GM10847 (cell line): ENCODE data around the gene GCKR.

Experiments
- POLR2A ChIP-seq: IDR thresholded peaks from 2 replicates; pipeline ENCODE4 v1.6.1; 2011; ENCODE audit not compliant: insufficient read length; ENCODE audit errors: extremely low read depth

Gene GCKR

DNA sequence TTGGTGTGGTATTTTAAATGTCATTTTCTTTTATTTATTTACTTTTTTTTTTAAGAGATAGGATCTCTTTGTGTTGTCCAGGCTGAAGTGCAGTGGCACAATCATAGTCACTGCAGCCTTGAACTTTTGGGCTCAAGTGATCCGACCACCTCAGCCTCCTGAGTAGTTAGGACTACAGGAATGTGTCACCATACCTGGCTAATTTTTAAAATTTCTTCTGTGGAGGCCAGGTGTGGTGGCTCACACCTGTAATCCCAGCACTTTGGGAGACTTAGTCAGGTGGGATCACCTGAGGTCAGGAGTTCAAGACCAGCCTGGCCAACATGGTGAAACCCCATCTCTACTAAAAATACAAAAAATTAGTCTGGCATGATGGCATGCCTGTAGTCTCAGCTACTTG lies 52.7 kb downstream of the GCKR start:
- TF ChIP-seq POLR2A = no peak

DNA sequence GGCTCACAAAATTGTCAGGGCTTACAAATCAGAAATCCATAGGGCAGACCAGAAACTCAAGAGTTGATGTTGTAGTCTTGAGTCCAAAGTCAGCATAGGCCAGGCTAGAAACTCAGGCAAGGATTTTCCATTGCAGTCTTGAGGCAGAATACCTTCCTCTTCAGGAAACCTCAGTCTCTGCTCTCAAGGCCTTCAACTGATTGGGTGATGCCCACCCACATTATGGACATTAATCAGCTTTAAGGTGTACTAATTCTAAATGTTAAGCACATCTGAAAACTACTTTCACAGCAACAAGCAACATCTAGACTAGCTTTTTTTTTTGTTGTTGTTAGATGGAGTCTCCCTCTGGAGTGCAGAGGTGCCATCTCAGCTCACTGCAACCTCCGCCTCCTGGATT lies 54.9 kb downstream of the GCKR start:
- no peak for TF ChIP-seq POLR2A

GRCh38 chr2:27552941-27553340 lies 56.3 kb downstream of the GCKR start:
- TF ChIP-seq POLR2A = no peak

DNA sequence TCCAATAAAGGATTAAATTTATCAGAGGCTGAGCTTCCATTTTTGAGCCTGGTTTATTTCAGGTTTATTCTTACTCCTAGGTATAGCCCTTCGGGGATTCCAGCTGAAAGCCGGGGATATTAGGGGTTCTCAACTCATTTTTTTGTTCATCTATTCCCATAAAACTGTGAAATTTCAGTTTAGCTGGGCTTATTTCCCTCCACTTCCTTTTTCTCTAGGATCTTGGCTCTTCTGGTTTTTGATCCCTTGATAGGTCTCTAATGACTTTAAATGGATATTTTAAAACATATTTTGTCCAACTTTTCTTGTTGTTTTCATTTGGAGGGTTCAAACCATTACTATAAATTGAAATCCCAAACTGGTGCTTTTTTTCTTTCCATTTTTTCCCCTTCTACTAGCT lies 62.6 kb downstream of the GCKR start:
- TF ChIP-seq POLR2A = no peak

DNA sequence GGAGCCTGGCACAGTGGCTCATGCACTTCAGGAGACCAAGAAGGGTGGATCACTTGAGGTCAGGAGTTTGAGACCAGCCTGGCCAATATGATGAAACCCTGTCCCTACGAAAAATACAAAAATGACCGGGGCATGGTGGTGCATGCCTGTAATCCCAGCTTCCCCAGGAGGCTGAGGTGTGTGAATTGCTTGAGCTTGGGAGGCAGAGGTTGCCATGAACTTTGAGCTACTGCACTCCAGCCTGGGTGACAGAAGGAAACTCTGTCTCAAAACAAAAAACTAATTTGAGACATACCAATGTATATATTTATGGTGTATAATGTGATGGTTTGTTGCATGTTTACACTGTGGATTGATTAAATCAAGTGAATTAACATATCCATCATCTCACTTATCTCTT lies 64.4 kb downstream of the GCKR start:
- no peak for TF ChIP-seq POLR2A

- no peak for TF ChIP-seq POLR2A
These were observed 70.0 kb downstream of the GCKR start for GRCh38 chr2:27566628-27567027.

GRCh38 chr2:27569398-27569797 lies 72.8 kb downstream of the GCKR start:
- TF ChIP-seq POLR2A = no peak

DNA sequence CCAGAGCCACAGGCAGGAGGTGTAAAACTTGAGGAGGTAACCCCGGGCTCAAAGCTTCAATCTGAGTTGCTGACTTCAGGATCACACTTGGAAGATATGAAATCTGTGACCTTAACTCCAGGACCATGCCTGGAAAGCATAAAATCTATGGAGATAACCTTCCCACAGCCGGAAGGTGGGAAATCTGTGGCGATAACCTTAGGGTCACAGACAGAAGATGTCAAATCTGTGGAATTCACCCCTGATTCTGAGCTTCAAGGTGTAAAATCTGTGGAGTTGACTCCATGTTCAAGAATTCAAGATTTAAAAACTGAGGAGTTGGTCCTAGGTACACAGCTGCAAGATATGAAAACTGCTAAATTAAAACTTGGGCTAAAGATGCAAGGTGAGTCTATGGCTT lies 74.6 kb downstream of the GCKR start:
- no peak for TF ChIP-seq POLR2A

DNA sequence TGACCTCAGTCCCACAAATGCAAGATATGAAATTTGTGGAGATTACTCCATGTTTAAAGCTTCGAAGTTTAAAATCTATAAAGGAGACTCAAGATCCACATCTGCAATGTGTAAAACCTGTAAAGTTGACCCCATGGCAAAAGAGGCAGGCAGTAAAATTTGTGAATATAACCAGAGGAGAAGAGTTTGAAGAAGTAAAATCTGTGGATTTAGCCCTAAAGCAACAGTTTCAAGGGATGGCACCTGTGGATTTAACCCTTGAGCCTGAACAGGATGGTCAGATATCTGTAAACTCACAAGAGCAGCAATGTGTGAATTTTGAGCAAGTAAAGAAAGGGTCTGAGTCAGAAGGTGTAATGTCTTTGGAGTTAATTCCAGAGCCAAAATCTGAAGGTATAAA lies 75.0 kb downstream of the GCKR start:
- no peak for TF ChIP-seq POLR2A

DNA sequence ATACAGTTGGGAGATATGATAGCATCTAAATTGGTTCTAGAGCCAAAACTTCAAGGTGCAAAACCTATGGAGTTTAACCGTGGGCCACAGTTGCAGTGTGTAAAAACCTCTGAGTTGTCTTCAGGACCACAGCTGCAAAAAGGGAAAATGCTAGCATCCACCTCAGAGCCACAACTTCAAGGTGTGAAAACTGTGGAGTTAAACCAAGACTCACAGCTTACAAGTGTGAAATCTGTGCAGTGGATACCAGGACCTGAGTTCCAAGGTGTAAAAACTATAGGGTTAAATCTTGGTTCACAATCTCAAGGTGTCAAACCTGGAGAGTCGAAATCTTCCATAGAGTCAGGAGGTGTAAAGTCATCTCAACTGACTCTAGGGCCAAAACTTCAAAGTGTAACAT lies 75.8 kb downstream of the GCKR start:
- TF ChIP-seq POLR2A = no peak

DNA sequence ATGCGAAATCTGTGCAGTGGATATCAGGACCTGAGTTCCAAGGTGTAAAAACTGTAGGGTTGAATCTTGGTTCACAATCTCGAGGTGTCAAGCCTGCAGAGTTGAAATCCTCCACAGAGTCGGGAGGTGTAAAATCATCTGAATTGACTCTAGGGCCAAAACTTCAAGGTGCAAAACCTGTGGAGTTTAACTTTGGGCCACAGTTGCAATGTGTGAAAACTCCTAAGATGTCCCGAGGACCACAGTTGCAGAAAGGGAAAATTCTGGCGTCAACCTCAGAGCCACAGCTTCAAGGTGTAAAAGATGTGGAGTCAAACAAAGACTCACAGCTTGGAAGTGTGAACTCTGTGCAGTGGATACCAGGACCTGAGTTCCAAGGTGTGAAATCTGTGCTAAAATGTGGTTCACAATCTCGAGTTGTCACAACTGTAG lies 76.4 kb downstream of the GCKR start:
- no peak for TF ChIP-seq POLR2A
